Natural killer cell (primary cell): ENCODE results near the gene TLR10. TPM values are rescaled to one million over a fixed set of nuclear protein-coding genes. Genes with fewer than 3 reads are reported as not detected.
A peak's percentile ranks its signal among the peaks of the same experiment; 100 is the strongest.

ENCODE experiments used
- ATAC-seq, 3 donors: fragments of 150-1000 bp in 2 of 3; fragments of 200-7000 bp in 1 of 3; cut with Tn5 transposase; 1 replicate in 1 of 3; 2 replicates in 2 of 3; pipeline ENCODE4 v1.10.0; 2021; ENCODE audit warnings: mild to moderate bottlenecking in 2 of 3, moderate library complexity in 2 of 3
- DNase-seq, 2 donors: peaks; one replicate each; pipeline versions ENCODE4 v3.0.0 to v3.0.0-alpha.2; 2013 to 2021; ENCODE audit warnings: mixed read lengths in 1 of 2
- H3K27ac ChIP-seq: one replicate; pipeline ENCODE4 v1.5.1; 2013; ENCODE audit warnings: mild to moderate bottlenecking, low read length
- H3K27me3 ChIP-seq: one replicate; pipeline ENCODE4 v1.6.1; 2013; ENCODE audit warnings: low read length; ENCODE audit not compliant: control insufficient read depth, insufficient read depth
- H3K36me3 ChIP-seq: one replicate; pipeline ENCODE4 v1.6.1; 2013; ENCODE audit warnings: low read length; ENCODE audit not compliant: control insufficient read depth, insufficient read depth
- H3K4me1 ChIP-seq: one replicate; pipeline ENCODE4 v1.6.1; 2013; ENCODE audit warnings: low read length; ENCODE audit not compliant: control insufficient read depth, insufficient read depth
- H3K4me3 ChIP-seq: one replicate; pipeline ENCODE4 v1.5.1; 2013; ENCODE audit warnings: low read length
- H3K9me3 ChIP-seq: one replicate; pipeline ENCODE4 v1.6.1; 2013; ENCODE audit warnings: low read length; ENCODE audit not compliant: control insufficient read depth, insufficient read depth
- H3K27ac Mint-ChIP-seq, 2 donors: one replicate each; pipeline ENCODE4 v1.8.0; 2022; ENCODE audit warnings: mild to moderate bottlenecking in 2 of 2, mixed read lengths in 2 of 2, moderate library complexity in 1 of 2
- H3K27me3 Mint-ChIP-seq, 2 donors: one replicate each; pipeline ENCODE4 v1.8.0; 2022; ENCODE audit warnings: low read depth in 2 of 2, mixed read lengths in 2 of 2
- H3K36me3 Mint-ChIP-seq: one replicate; pipeline ENCODE4 v1.8.0; 2022; ENCODE audit warnings: mixed read lengths
- H3K4me1 Mint-ChIP-seq, 2 donors: one replicate each; pipeline ENCODE4 v1.8.0; 2022; ENCODE audit warnings: mixed read lengths in 2 of 2
- H3K4me3 Mint-ChIP-seq: one replicate; pipeline ENCODE4 v1.8.0; 2022; ENCODE audit warnings: mild to moderate bottlenecking, moderate library complexity, mixed read lengths
- H3K9me3 Mint-ChIP-seq, 2 donors: one replicate each; pipeline ENCODE4 v1.8.0; 2022; ENCODE audit warnings: mixed read lengths in 2 of 2
- CTCF ChIP-seq: fragments of 200-600 bp; IDR thresholded peaks from one replicate; pipeline ENCODE4 v1.8.0; 2022; ENCODE audit warnings: antibody characterized with exemption
- WGBS: methylation state at CpG from one replicate; pipeline ENCODE4 v1.1.7; 2013; ENCODE audit warnings: missing lambda C conversion rate; ENCODE audit not compliant: insufficient coverage; 5-methylcytosine and 5-hydroxymethylcytosine counted together
- intact Hi-C: fragments of 100-400 bp; cut with micrococcal nuclease; formaldehyde crosslinking; loops from one replicate; pipeline ENCODE4 v1.14.2; 2022
- total RNA-seq, 4 donors: library from RNA; stranded (reverse); fragments of 120-200 nt in 1 of 4; gene quantifications; one replicate each; pipeline versions ENCODE4 v1.2.3 to v1.2.4, GENCODE V29; 2013 to 2022

Gene TLR10
- total RNA-seq, 3 donors from 2014 or later (not counting 1 experiment from before 2014, with no cell fraction given) = 0.31 to 0.63 (median 0.59) TPM

DNA sequence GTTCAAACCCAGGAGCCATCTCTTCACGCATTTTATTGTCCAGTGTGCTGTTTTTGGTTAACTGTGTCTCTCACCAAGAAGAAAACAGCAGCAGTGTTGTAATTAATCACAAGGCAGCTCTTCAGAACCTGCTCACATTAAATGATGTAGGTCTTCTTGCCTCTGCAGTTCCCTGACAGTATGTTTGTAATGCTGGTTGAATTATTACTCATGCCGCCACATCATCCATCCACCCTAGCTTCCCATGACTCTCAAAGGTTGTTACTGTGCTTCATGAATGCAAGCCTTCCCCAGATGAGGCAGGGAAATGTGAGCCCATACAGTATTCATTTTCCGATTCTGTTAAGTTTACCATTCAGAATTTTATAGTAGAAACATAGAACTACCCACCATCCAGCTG, 17.4 kb downstream of the TLR10 start:
- intact Hi-C loops = no loop called here
- no peak overlapping the region for H3K4me3 ChIP-seq
- no peaks in the 10 kb centered on the region for H3K9me3 Mint-ChIP-seq
- H3K27me3 Mint-ChIP-seq = peaks cover 0 to 12% of the 10 kb centered on the region in 2 donors
- no peaks in the 10 kb centered on the region for H3K36me3 Mint-ChIP-seq
- H3K9me3 ChIP-seq = no peaks in the 10 kb centered on the region
- no peaks in the 10 kb centered on the region for H3K27me3 ChIP-seq
- H3K4me1 ChIP-seq = peaks cover 21% of the 10 kb centered on the region
- ATAC-seq (no peak), DNase-seq (no peak)
- 98% methylated on average over 3 of the region's 3 CpGs for WGBS
- H3K4me1 Mint-ChIP-seq = peaks cover 13 to 15% of the 10 kb centered on the region in 2 donors
- no peak overlapping the region for H3K27ac ChIP-seq
- no peak for TF ChIP-seq CTCF
- no peak overlapping the region for H3K4me3 Mint-ChIP-seq
- H3K36me3 ChIP-seq = no peaks in the 10 kb centered on the region
- no peak overlapping the region for H3K27ac Mint-ChIP-seq

- Mint-ChIP-seq H3K27ac (no peak overlapping the region), H3K27me3 (peaks cover 0 to 12% of the 10 kb centered on the region in 2 donors), H3K4me3 (no peak overlapping the region), H3K9me3 (no peaks in the 10 kb centered on the region), H3K4me1 (peaks cover 15 to 16% of the 10 kb centered on the region in 2 donors), H3K36me3 (no peaks in the 10 kb centered on the region)
- Histone ChIP-seq H3K9me3 (no peaks in the 10 kb centered on the region), H3K4me1 (peaks cover 24% of the 10 kb centered on the region), H3K27me3 (no peaks in the 10 kb centered on the region), H3K36me3 (no peaks in the 10 kb centered on the region), H3K27ac (no peak overlapping the region), H3K4me3 (no peak overlapping the region)
- TF ChIP-seq CTCF = no peak
- ATAC-seq (no peak), DNase-seq (no peak)
- intact Hi-C loops = no loop called here
- WGBS = 92% methylated on average over 3 of the region's 3 CpGs
Measured at GRCh38 chr4:38764277-38764676, 18.5 kb downstream of the TLR10 start.

- H3K4me3 ChIP-seq = no peak overlapping the region
Measured at GRCh38 chr4:38762560-38762959, 20.2 kb downstream of the TLR10 start.

More at GRCh38 chr4:38762560-38762959, 20.2 kb downstream of the TLR10 start:
- intact Hi-C loops = no loop called here
- peak overlapping the region; percentile 63 for H3K27ac ChIP-seq
- peaks cover 15 to 17% of the 10 kb centered on the region in 2 donors for H3K4me1 Mint-ChIP-seq
- H3K4me1 ChIP-seq = peaks cover 24% of the 10 kb centered on the region
- no peaks in the 10 kb centered on the region for H3K27me3 ChIP-seq
- no peaks in the 10 kb centered on the region for H3K36me3 Mint-ChIP-seq
- H3K27me3 Mint-ChIP-seq = peaks cover 0 to 7% of the 10 kb centered on the region in 2 donors
- no peaks in the 10 kb centered on the region for H3K9me3 ChIP-seq
- 78% methylated on average over 14 of the region's 14 CpGs for WGBS
- no peaks in the 10 kb centered on the region for H3K36me3 ChIP-seq
- DNase-seq (no peak), ATAC-seq (no peak)
- no peaks in the 10 kb centered on the region for H3K9me3 Mint-ChIP-seq
- H3K27ac Mint-ChIP-seq = peak overlapping the region in 1 of 2 donors; percentile 48
- no peak overlapping the region for H3K4me3 Mint-ChIP-seq
- TF ChIP-seq CTCF = no peak
